LoVo (cell line): ENCODE results near the gene SMYD3.
"Not testable (repeated sequence)": the region's sequence is repeated elsewhere in the genome, so short reads cannot be mapped to it uniquely, and the experiment has no call there.

Experiments used
- DNase-seq: peaks from one replicate; pipeline ENCODE4 v3.0.0-alpha.2; 2016; ENCODE audit warnings: low spot score

Gene SMYD3

GRCh38 chr1:245952383-245953026 is 554.6 kb downstream of the SMYD3 start:
- no peak for DNase-seq

GRCh38 chr1:245948786-245949185 is 558.3 kb downstream of the SMYD3 start:
- no peak for DNase-seq

GRCh38 chr1:245946905-245947304 is 560.2 kb downstream of the SMYD3 start:
- DNase-seq: no peak

DNA sequence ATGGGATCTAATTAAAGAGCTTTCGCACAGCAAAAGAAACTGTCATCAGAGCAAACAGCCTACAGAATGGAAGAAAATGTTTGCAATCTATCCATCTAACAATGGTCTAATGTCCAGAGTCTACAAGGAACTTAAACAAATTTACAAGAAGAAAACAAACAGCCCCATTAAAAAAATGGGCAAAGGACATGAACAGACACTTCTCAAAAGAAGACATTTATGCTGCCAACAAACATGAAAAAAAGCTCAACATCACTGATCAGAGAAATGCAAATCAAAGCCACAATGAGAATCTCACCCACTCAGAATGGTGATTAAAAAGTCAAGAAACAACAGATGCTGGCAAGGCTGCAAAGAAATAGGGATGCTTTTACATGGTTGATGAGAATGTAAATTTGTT is 561.9 kb downstream of the SMYD3 start:
- not testable (repeated sequence) for DNase-seq

GRCh38 chr1:245942856-245943255 is 564.2 kb downstream of the SMYD3 start:
- DNase-seq: no peak

GRCh38 chr1:245941771-245942170 is 565.3 kb downstream of the SMYD3 start:
- DNase-seq: not testable (repeated sequence)

DNA sequence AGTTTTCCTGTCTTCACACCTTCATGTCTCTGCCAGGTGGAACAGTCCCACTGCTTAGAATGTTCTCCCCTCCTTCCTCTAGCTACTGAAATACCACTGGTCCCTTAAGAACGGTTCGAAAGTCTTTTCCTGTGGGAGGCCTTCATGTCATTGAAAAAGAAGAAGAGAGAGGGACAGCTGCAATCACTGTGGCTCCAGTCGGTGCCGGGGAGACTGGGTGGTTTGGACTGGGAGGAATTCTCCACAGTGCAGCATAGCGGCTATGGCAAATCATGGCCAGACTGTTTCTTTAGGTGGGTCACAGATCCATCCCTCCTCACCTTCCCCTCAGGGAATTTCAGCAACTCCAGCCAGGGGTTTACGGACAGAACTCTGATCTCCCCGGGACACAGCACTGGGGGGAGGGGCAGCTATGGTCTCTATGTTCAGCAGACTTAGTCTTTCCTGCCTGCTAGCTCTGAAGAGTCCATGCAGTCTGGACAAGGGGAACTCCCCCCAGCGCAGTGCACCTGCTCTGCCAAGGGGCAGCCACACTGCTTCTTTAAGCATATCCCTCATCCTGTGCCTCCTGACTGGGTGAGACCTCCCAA is 567.2 kb downstream of the SMYD3 start:
- DNase-seq: no peak

DNA sequence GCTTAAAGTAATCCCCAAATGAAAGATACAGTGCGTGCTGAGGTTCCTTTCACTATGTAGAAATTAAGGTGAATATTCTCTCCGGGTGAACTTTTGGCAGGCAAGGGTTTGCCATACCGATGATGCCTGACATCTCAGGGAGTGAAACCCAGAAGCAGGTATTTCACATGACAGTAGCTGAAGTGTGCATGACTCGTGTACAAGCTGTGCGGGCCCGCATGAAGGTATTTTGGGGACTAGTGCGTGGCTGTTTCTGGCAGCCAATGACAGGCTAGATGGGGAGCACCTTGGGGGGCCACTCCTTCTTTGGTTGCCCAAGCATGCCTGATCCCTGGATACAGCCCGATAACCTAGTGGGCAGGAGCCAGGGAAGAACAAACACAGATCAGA is 569.0 kb downstream of the SMYD3 start:
- DNase-seq: no peak

DNA sequence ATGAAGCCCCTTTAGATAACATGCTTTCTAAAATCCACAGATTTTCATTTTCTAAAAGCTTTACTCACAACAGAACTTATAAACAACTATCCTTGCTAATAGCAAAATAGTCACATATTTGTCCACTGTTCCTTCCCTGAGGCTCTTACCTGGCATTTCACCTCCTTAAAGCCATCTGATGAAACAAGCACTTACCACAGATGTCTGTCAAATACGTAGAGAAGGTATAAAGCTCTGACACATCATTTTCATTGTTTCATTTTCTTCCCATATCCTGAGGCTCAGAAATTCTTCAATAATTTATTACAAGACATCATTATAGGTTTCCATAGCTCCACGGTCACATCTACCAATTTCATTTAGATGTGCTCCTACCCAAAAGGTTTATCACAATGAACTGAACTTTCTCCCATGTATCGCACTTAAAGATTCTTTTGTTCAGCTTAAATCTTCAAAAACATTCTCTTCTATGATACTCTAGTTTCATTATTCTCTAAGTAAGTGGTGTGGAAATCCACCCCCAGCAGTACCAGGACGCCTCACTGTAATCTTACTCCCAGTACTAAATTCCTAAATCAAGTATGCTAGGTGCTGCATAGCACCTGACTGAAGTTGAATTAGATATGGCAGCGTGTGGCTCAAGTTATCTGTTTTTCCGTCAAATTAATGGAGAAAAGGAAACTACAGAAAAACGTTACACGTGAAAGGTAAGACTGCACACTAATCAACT is 569.6 kb downstream of the SMYD3 start:
- no peak for DNase-seq

GRCh38 chr1:245934409-245934808 is 572.7 kb downstream of the SMYD3 start:
- DNase-seq: no peak

DNA sequence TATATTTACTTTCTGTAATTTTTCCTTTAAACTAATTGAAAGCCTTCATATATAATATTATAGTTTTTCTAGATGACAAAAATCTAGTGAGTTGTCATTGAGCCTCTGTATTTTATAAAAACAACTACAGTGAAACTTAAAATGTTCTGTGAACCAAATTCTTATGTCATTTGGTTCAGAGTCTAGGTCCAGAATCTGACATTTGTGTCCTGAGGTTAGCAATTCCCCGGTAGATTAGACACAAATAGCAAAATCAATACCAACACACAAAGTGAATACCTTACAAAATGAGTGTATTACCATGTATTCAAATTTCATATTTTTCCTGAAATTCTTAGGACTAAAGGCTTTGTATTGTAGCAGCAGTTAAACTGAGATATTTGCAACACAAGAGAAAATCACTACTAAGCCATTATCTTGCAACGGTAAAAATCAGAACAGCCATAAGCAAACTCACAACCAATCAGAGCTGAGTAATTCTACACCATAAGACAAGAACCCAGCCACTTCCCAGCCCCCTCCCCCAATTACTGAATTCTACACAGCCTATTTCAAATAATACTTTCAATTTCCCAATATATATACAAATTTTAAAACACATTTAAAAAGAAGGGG is 573.5 kb downstream of the SMYD3 start:
- no peak for DNase-seq

GRCh38 chr1:245932302-245932972 is 574.6 kb downstream of the SMYD3 start:
- no peak for DNase-seq

- no peak for DNase-seq
Measured at GRCh38 chr1:245931450-245931849, 575.6 kb downstream of the SMYD3 start.

DNA sequence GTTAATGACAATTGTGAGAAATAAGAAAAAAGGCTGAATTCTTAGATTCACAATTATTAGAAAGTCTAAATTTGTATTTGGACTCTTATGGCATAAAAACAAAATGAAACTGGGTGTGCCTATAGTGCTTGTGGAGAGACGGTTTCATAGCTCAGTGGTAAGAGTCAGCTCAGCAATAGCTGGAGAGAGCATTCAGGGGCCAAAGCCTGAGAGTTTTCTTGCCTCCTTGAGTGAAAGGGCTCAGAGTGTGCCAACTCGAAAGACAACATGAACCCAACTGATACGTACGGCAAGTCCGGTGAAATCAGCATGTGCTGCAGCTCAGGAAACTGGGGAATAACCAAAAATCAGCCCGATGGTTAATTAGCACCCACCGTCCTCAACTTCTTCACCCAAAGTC is 577.9 kb downstream of the SMYD3 start:
- DNase-seq: no peak

DNA sequence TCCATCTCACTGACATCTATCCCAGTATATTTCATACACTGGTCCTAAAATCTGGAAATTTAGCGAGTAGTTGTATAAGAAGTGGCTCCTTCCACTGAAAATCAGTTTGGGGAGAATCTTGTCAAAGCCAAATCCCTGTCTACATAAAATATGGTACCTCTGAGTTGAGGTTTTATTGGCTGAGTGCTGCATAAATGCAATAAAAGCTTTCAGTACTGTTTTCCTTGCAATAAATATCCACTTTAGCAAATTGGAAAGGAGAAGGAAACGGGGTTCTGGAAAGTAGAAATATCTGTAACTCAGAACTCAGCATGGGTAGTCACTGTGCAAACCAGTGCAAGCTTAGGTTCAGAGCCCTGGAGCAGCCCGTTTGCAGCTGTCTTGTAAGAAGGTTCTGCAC is 580.2 kb downstream of the SMYD3 start:
- DNase-seq: no peak

- DNase-seq: no peak
Measured at GRCh38 chr1:245923215-245923614, 583.9 kb downstream of the SMYD3 start.

- no peak for DNase-seq
Measured at GRCh38 chr1:245921417-245921816, 585.7 kb downstream of the SMYD3 start.

- no peak for DNase-seq
Measured at GRCh38 chr1:245917403-245917802, 589.7 kb downstream of the SMYD3 start.

DNA sequence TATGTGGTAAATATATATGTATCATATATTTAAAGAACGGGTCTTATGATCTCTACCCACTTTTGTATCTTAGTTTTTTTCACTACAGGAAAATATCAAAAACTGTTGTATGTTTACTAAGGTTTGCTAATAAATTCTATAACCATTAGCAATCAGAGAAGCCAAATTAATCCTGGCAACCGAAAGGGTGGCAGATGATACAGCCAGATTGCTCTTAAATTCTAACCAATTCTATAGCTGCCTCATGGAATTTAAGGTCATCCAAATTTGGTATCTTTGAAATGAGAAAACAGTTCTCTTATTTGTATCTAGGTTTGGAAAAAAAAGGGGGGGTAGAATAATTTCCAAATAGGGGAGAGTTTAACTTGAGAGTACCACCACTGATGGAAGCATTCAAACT is 591.2 kb downstream of the SMYD3 start:
- DNase-seq: no peak

DNA sequence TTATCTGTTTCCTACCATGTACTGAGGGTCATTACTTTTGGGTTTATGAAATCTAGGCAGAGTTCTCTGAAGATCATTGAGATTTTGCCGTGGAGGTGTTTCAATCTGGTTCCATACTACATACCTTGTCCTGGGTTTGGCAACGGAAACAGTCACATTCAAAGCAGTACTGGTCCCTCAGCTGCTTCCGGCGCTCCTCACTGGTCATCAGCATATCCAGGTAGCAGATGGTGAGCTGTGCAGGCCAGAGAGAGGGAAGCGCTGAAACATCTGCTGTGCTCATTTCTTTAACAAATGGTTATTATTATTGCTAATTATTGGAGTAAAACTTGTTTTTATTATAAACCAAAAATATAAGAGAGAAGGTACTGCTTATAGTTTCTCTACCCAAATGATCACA is 591.7 kb downstream of the SMYD3 start:
- DNase-seq: no peak

GRCh38 chr1:245908543-245908942 is 598.5 kb downstream of the SMYD3 start:
- no peak for DNase-seq

DNA sequence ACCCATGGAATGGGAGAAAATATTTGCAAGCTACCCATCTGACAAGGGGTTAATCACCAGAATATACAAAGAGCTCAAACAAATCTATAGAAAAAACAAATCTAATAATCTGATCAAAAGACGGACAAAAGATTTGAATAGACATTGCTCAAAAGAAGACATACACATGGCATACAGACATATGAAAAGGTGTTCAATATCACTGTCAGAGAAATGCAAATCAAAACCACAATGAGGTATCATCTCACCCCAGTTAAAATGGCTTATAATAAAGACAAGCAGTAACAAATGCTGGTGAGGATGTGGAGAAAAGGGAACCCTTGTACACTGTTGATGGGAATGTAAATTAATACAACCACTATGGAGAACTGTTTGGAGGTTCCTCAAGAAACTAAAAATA is 600.9 kb downstream of the SMYD3 start:
- no peak for DNase-seq

- DNase-seq: no peak
Measured at GRCh38 chr1:245903851-245904250, 603.2 kb downstream of the SMYD3 start.
